Subcutaneous adipose tissue (tissue), 4 donors: ENCODE results near the gene SLC52A1. TPM values are rescaled to one million over a fixed set of nuclear protein-coding genes. Genes with fewer than 3 reads are reported as not detected.

Experiments
- CTCF ChIP-seq: fragments of 450-650 bp; IDR thresholded peaks from one replicate; pipeline ENCODE4 v1.5.1; 2016; ENCODE audit warnings: low read depth, mild to moderate bottlenecking, control low read depth, antibody characterized with exemption, moderate library complexity
- total RNA-seq, 4 donors: library from RNA; depleted of rRNA; stranded (reverse); fragments of >200 nt; gene quantifications; one replicate each; pipeline ENCODE4 v1.1.0, GENCODE V29; 2016

The SLC52A1 gene
- total RNA-seq, 4 donors from 2014 or later = not detected

- no peak for TF ChIP-seq CTCF
Measured at GRCh38 chr17:5042157-5043022, 7.2 kb upstream of the SLC52A1 start.

- TF ChIP-seq CTCF = no peak
Measured at GRCh38 chr17:5034651-5035050, 575 bp downstream of the SLC52A1 start.

GRCh38 chr17:5034063-5034462 lies 1.2 kb downstream of the SLC52A1 start:
- no peak for TF ChIP-seq CTCF

- no peak for TF ChIP-seq CTCF
Measured at GRCh38 chr17:5033352-5034015, 1.7 kb downstream of the SLC52A1 start.

GRCh38 chr17:5032865-5033264 lies 2.4 kb downstream of the SLC52A1 start:
- no peak for TF ChIP-seq CTCF

- TF ChIP-seq CTCF = no peak
Measured at GRCh38 chr17:5031365-5032082, 3.7 kb downstream of the SLC52A1 start.

GRCh38 chr17:5027916-5028315 lies 7.3 kb downstream of the SLC52A1 start:
- no peak for TF ChIP-seq CTCF
